DND-41 (cell line): Measurements from ENCODE around the gene BAD.

Experiments used
- EZH2 ChIP-seq: IDR thresholded peaks from 3 replicates; pipeline ENCODE4 v1.6.1; 2012; ENCODE audit warnings: borderline replicate concordance, low read depth, mild to moderate bottlenecking, moderate library complexity, low read length, inconsistent platforms; ENCODE audit not compliant: severe bottlenecking
- TF ChIP-seq, protein P1 (sequence below): IDR thresholded peaks from 2 replicates; pipeline ENCODE4 v1.5.1; 2012; ENCODE audit warnings: borderline replicate concordance, low read length, moderate library complexity, mild to moderate bottlenecking; ENCODE audit not compliant: poor library complexity, severe bottlenecking; ENCODE audit errors: extremely low read depth

DNA sequence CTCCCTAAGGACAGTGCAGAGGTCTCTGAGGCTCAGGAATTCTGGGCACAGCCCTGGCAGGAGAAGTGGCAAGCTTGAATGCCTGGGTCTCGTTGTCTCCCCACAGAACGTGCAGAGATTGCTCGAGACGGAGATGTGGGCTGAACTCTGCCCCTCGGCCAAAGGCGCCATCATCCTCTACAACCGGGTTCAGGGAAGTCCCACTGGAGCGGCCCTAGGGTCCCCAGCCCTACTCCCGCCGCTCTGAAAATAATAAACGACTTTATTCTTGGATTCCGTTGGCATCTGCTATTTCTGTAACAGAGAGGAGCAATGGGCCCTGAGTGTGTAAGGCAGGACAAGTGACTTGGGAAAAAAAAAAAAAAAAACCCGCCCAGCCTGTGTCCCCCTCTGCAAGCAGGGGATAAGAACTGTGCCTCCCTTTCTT lies 54.7 kb downstream of the BAD start:
- TF ChIP-seq, protein P1, sequence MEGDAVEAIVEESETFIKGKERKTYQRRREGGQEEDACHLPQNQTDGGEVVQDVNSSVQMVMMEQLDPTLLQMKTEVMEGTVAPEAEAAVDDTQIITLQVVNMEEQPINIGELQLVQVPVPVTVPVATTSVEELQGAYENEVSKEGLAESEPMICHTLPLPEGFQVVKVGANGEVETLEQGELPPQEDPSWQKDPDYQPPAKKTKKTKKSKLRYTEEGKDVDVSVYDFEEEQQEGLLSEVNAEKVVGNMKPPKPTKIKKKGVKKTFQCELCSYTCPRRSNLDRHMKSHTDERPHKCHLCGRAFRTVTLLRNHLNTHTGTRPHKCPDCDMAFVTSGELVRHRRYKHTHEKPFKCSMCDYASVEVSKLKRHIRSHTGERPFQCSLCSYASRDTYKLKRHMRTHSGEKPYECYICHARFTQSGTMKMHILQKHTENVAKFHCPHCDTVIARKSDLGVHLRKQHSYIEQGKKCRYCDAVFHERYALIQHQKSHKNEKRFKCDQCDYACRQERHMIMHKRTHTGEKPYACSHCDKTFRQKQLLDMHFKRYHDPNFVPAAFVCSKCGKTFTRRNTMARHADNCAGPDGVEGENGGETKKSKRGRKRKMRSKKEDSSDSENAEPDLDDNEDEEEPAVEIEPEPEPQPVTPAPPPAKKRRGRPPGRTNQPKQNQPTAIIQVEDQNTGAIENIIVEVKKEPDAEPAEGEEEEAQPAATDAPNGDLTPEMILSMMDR, result no peak
- TF ChIP-seq EZH2, result no peak
